ENCODE results near the gene TSHZ3. TPM values are rescaled to one million over a fixed set of nuclear protein-coding genes. Genes with fewer than 3 reads are reported as not detected.

The TSHZ3 gene
- total RNA-seq, 1 donor: 7.6 TPM

GRCh38 chr19:31317093-31317492 lies 32.1 kb downstream of the TSHZ3 start:
- DNase-seq (ENCODE audit: insufficient read length, low spot score, missing footprints): no peak
- Histone ChIP-seq H2AFZ (ENCODE audit: low read length) (no peak overlapping the region), H3K79me2 (ENCODE audit: insufficient read depth, low read length) (peaks cover 90% of the 10 kb centered on the region), H3K4me3 (ENCODE audit: insufficient read depth, low read length) (no peak overlapping the region), H3K27me3 (ENCODE audit: insufficient read depth, low read length) (no peaks in the 10 kb centered on the region), H3K4me2 (ENCODE audit: insufficient read depth, low read length) (peak overlapping the region; percentile 68), H3K27ac (ENCODE audit: low read depth, low read length) (peak overlapping the region; percentile 49), H3K9me3 (ENCODE audit: low read depth, low read length) (no peaks in the 10 kb centered on the region), H3K4me1 (ENCODE audit: insufficient read depth, low read length) (peaks cover 19% of the 10 kb centered on the region), H4K20me1 (ENCODE audit: insufficient read depth, low read length) (peaks cover 25% of the 10 kb centered on the region), H3K36me3 (ENCODE audit: insufficient read depth, low read length) (peaks cover 3% of the 10 kb centered on the region)
- TF ChIP-seq CTCF (IDR thresholded peaks at IDR 0.05; ENCODE audit: extremely low read depth, low read depth, low read length): no peak

GRCh38 chr19:31316201-31316951 lies 32.9 kb downstream of the TSHZ3 start:
- H3K4me1 ChIP-seq (ENCODE audit: insufficient read depth, low read length): peaks cover 23% of the 10 kb centered on the region
- peaks cover 86% of the 10 kb centered on the region for H3K79me2 ChIP-seq (ENCODE audit: insufficient read depth, low read length)
- peaks cover 25% of the 10 kb centered on the region for H4K20me1 ChIP-seq (ENCODE audit: insufficient read depth, low read length)
- H3K4me2 ChIP-seq (ENCODE audit: insufficient read depth, low read length): peak overlapping the region; percentile 68
- H3K4me3 ChIP-seq (ENCODE audit: insufficient read depth, low read length): peak overlapping the region; percentile 26
- TF ChIP-seq CTCF (IDR thresholded peaks at IDR 0.05; ENCODE audit: extremely low read depth, low read depth, low read length): no peak
- H3K9me3 ChIP-seq (ENCODE audit: low read depth, low read length): no peaks in the 10 kb centered on the region
- H3K27me3 ChIP-seq (ENCODE audit: insufficient read depth, low read length): no peaks in the 10 kb centered on the region
- H3K27ac ChIP-seq (ENCODE audit: low read depth, low read length): peak overlapping the region; percentile 49
- peak overlapping the region; percentile 13 for H2AFZ ChIP-seq (ENCODE audit: low read length)
- H3K36me3 ChIP-seq (ENCODE audit: insufficient read depth, low read length): peaks cover 3% of the 10 kb centered on the region
- DNase-seq (ENCODE audit: insufficient read length, low spot score, missing footprints): no peak

- DNase-seq (ENCODE audit: insufficient read length, low spot score, missing footprints): no peak
- H4K20me1 ChIP-seq (ENCODE audit: insufficient read depth, low read length): peaks cover 23% of the 10 kb centered on the region
- no peaks in the 10 kb centered on the region for H3K27me3 ChIP-seq (ENCODE audit: insufficient read depth, low read length)
- peaks cover 86% of the 10 kb centered on the region for H3K79me2 ChIP-seq (ENCODE audit: insufficient read depth, low read length)
- peaks cover 3% of the 10 kb centered on the region for H3K36me3 ChIP-seq (ENCODE audit: insufficient read depth, low read length)
- peaks cover 23% of the 10 kb centered on the region for H3K4me1 ChIP-seq (ENCODE audit: insufficient read depth, low read length)
- TF ChIP-seq CTCF (IDR thresholded peaks at IDR 0.05; ENCODE audit: extremely low read depth, low read depth, low read length): no peak
- no peaks in the 10 kb centered on the region for H3K9me3 ChIP-seq (ENCODE audit: low read depth, low read length)
- no peak overlapping the region for H3K4me2 ChIP-seq (ENCODE audit: insufficient read depth, low read length)
- H2AFZ ChIP-seq (ENCODE audit: low read length): no peak overlapping the region
- no peak overlapping the region for H3K4me3 ChIP-seq (ENCODE audit: insufficient read depth, low read length)
- peak overlapping the region; percentile 49 for H3K27ac ChIP-seq (ENCODE audit: low read depth, low read length)
Observed at GRCh38 chr19:31315652-31316051, 33.6 kb downstream of the TSHZ3 start.

GRCh38 chr19:31314849-31315629 lies 34.2 kb downstream of the TSHZ3 start:
- Histone ChIP-seq H3K4me3 (ENCODE audit: insufficient read depth, low read length) (no peak overlapping the region), H3K9me3 (ENCODE audit: low read depth, low read length) (no peaks in the 10 kb centered on the region), H3K27ac (ENCODE audit: low read depth, low read length) (no peak overlapping the region), H4K20me1 (ENCODE audit: insufficient read depth, low read length) (peaks cover 21% of the 10 kb centered on the region), H3K36me3 (ENCODE audit: insufficient read depth, low read length) (peaks cover 3% of the 10 kb centered on the region), H3K4me1 (ENCODE audit: insufficient read depth, low read length) (peaks cover 23% of the 10 kb centered on the region), H3K4me2 (ENCODE audit: insufficient read depth, low read length) (no peak overlapping the region), H3K27me3 (ENCODE audit: insufficient read depth, low read length) (no peaks in the 10 kb centered on the region), H2AFZ (ENCODE audit: low read length) (no peak overlapping the region), H3K79me2 (ENCODE audit: insufficient read depth, low read length) (peaks cover 85% of the 10 kb centered on the region)
- peak; percentile 34 for TF ChIP-seq CTCF (IDR thresholded peaks at IDR 0.05; ENCODE audit: extremely low read depth, low read depth, low read length)
- DNase-seq (ENCODE audit: insufficient read length, low spot score, missing footprints): no peak

All from osteoblast (primary cell).